NCI-H345 treated with DMSO at 0.1 percent for 48 hours (cell line): Measurements from ENCODE around the gene NISCH.

ENCODE experiments used
- DNase-seq: peaks from one replicate; lab custom pipeline; 2025; ENCODE audit not compliant: unreplicated experiment; lab: John Stamatoyannopoulos, UW

NISCH gene

DNA sequence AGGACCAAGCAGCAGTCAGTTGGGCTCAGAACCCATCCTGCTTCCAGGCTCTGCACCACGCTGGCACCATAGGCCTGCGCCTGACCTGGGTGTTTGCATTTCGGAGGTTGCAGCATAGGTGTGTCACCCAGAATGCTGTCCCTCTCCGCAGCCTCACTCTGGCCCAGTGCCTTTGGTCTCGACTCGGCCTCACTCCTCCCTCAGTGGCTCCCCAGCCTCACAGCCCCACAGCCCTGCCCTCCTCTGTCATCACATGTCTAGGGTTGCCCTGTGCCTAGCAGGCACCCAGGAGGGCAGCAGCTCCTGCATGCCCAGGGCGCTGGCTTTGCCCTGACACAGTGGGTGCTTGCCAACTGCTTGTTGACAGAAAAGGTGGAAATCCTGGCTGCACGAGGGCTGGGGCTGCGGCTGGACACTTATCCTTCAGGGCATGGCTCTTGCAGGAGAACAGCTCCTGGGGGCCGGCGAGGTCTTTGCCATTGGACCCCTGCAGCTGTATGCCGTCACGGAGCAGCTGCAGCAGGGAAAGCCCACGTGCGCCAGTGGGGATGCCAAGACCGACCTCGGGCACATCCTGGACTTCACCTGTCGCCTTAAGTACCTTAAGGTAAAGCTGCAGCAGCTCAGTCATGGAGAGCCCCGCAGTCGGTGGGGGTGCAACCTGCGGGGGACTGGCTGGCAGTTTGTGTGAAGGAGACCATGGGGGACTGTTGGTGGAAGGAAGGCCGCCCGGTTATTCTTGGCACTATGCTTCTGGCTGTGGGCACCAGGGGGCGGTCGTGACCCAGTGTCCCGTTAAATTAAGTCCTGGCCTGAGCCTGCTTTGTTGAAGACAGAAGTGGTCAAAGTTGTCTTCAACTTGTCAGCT is 16.2 kb downstream of the NISCH start:
- no peak for DNase-seq

DNA sequence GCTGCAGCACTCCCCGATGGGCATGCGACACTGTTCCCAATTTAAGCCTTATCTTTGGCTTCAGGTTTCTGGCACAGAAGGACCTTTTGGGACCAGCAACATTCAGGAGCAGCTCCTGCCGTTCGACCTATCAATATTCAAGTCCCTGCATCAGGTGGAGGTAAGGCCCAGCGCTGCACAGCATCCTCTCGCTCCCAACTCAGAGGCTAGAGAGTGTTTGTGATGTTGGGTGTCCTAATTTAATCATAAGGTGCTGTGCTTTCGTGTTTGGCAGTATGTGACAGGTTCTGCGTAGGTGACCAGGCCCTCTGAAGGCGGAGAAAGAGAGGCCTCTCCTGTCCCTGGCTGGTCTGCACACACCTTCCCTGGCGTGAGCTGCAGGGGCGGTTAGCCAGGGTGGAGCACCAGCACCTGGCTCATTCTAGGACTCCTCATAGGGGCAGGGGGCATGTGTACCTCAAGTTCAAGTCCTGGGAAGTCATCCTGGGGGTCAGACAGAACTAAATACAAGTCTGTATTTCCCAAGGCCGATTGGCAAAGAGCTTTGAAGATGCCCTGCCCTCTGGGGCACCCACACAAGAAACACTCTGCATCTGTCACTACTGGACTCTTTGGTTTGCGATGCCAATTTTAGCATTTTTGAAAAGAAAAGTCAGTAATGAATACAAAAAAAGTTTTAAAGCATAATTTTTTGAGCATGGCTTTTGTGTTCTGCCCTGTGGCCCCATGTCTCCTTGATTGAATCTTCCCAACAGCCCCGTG is 17.0 kb downstream of the NISCH start:
- no peak for DNase-seq

DNA sequence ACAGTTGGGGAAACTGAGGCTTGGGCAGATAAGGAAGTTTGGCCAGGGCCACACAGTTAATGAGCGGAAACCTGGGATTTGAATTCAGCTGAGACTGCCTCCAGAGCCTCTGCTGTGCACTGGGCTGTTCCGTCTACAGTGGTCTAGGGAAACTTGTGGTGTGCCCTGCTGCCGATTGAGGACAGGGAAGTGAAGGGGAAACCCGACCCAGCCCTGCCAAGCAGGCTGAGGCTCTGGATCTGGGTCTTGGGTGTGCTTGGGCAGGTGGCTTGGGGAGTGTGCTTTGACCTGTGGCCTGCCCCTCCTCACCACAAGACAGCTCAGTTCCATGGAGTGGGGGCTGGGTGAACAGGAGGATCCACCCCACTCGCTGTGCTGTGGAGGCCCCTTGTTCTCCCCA is 17.6 kb downstream of the NISCH start:
- no peak for DNase-seq

DNA sequence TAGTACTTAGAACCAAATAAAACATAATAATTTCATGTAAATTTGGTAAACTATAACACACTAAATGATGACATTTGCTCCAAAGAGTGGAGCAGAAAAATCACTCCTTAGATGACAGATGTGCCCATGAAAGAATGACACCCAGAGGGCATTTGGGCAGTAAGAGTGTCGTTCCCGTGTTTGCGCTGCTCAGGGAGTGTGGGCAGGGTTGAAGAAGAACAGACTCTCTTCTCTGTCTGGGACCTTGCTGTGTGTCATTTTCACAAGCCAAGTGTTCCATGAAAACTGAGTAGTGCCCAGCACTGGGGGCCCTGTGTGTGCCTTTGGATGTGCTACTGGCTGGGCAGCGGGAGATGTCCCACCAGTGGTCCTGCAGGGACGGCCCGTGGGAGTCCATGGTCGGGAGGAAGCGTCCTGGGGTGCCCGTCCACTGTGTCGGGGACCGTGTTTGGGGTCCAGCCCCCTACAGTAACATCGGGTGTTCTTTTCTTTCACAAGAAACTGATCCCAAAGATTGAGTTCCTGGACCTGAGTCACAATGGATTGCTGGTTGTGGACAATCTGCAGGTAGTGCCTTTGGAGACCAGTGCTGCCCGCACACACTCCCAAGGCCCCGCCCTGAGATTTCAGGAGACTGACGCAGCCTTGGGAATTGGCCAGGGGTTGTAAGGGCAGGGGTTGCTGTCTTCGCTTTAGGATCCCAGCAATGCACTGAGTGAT is 21.8 kb downstream of the NISCH start:
- no peak for DNase-seq

DNA sequence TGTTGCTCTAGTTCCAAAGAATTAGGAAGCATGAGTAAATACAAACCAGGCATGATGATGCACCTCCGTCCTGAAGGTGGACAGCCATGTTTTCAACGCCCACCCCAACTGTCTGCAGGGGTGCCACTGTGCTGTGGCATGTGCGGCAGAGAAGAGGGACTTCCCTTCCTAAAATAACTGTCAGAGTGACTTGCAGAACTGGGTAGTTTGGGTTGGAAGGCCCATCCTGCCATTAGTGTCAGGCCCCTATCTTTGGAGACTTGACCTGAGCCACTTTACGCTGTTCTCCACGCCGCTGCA is 22.3 kb downstream of the NISCH start:
- no peak for DNase-seq

DNA sequence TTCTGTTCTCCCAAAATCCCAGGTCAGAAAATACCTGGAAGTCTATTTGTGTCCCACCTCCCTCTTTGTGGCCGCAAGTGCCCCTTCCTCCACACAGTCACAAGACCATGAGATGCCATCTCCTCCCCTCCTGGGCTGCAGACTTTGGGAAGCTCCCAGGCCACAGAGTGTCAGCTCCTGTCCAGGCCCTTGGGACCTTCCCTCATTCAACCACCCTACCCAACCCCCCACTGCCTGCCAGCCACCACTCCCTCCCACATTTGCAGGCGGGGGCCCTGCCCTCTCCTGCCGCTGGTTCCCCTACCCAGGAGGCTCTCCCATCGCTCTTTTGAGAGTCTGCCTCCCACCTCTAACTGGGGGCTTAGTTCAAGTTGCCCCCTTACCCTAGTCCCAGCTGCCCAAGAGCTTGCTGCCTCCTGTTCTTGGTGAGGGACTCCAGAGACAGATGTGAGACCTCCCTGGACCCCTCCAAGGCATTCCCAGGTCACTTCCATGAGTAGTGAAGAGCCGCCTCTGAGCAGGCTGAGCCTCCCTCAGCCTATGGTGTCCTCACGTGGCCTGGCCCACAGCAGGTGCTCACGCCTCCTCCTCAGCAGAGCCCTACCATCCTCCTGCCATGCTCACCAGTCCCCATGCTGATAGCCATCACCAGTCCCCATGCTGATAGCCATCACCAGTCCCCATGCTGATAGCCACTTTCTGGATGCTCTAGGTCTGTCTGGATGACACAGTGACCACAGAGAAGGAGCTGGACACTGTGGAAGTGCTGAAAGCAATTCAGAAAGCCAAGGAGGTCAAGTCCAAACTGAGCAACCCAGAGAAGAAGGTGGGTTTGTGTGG is 23.9 kb downstream of the NISCH start:
- no peak for DNase-seq

DNA sequence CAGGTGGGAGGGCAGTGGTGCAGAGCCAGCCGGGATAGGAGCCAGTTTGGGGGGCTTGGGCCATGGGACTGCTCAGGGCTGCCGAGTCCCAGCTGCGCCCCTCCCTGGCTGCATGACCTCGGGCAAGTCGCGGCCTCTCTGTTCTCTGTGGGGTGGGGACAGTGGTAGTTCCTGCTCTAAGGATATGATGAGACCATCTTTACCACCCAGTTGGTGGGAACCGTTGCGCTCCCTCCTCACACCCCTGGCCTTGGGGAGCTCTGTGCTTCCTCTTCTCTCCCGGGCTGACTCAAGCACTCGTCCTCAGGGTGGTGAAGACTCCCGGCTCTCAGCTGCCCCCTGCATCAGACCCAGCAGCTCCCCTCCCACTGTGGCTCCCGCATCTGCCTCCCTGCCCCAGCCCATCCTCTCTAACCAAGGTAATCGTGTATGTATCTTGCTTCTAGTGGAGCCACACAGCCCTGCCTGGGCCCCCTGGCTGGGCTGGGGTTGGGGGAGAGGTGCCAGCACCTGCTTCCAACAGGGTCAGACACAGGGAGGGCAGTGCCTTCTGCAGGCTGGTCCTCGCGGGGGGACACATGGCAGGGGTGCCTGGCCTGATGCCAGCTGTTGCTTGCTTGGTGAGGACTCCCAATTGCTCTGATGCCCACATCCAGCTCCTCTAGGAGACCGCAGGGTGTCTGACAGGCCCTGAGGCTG is 24.6 kb downstream of the NISCH start:
- no peak for DNase-seq

DNA sequence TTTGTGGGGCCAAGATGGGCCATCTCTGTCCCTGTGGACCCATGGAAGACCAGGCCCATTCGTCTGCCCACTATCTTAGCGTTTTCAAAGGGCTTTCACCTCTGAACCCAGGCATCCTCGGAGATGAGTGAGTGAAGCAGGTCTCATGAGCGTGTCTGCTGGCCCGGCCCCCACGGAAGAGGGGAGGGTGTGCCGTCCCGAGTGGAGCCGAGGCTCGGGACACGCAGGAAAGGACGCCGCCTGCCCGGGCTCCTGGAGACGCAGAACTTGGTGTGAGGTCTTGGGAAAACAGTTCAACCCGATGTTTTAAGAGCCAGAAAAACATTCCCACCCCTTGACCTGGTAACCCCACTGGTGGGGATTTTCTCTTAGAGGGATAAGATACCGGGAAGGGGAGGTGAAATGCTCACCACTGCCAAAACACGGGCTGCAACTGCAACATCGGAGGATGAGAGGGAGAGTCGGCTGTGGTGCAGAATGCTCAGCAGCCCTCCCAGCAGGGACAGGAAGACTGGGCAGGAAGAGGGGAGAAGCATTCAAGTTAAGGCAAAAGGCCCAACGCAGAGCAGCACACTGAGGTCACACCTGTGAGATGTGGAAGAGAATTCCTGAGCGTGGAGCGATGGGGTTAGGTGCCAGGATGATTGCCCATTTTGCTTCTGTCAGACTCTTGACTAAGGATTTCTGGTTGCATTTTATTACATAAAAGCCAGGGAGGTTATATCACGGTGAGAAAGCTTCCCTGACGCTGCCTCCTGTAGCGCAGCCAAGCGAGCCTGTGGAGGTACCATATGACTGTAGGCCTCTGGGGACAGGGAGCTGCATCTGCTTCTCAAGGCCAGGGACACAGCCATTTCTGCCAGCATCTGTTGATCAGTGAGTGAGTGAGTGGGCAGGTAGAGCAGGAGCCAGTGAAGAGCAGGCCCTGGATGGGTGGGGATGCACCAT is 25.6 kb downstream of the NISCH start:
- no peak for DNase-seq

DNA sequence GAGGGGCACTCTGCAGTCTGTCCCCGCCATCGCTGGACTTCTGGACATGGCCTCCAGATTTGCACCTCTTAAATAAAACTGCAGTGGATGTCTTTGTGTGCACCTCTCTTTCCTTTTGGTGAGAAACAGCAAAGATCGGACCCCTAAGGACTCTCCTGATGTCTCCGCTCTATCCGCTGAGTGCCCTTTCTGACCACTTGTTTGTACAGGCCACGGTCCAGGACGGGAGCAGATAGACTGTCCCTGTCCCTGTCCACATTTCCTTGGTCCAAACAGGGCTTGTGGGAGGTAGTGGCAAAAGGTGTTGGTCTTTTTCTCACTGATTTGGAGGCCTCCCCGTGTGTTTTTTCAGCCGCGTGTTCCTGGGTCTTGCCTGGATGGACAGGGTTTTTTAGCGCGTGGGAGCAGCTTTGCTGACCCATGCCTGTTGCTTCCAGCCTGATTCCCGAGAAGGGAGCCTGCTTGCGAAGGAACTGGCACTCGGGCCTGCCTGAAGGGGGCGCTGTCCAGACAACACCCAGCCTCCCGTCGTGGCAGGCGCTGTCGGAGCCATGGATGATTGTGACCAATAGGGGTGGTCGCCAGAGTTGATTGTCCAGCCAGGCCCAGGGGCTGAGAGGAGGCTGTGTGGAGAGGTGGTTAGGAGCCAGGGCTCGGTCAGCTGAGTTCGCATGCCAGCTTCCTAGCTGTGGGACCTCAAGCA is 26.6 kb downstream of the NISCH start:
- no peak for DNase-seq

DNA sequence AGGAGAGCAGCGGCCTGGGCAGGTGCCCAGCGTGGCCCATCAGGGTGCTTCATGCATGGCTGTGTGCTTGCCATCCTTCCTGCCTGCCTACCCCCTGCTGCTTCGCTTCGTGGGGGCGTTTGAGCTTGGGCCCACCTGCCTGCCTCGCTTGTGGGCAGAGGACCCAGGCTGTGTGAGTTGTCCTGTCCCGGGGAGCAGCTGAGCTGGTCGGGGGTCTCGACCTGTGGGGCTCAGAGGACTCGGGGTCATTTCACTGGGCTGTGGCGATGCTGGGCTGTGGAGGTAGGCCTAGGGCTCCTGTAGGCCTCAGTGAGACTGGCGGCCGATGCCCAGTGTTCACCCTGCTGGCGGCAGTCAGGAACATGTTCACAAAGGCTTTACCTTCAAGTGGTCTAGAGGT is 27.7 kb downstream of the NISCH start:
- DNase-seq, result no peak

DNA sequence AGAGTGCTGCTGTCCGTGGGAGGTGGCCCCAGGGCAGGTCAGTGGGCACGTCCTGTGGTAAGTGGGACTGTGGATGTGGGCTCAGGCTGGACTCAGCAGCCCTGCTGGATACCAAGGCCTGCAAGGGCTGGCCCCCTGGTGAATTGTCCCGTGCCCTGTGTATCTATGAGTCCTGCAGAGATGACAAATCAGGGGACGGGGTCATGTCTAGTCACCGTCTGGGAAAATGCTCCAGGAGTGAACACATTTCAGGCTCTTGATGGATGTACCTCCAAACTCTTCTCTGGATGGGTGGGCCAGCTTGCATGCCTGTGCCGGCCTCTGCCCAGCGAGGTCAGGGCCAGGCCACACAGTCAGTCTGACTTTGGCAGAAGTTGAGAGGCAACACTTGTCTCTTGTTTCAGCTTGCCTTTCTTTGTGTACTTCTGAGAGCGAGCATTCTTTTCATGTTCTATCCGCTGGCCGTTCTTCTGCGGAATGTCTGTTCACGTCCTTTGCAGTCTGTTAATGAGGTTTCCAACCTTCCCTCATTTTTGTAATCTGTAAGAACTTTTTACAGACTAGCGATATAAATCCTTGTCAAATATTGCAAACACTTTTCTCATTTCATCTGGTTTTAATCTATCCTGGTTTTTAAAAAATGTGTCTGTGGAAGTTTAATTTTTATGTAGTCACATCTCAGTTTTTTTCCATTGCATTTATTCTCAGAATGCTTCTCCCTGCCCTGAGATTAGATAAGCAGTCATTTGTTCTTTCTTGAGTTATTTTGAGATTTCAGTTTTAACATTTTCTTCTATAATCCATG is 28.4 kb downstream of the NISCH start:
- no peak for DNase-seq

DNA sequence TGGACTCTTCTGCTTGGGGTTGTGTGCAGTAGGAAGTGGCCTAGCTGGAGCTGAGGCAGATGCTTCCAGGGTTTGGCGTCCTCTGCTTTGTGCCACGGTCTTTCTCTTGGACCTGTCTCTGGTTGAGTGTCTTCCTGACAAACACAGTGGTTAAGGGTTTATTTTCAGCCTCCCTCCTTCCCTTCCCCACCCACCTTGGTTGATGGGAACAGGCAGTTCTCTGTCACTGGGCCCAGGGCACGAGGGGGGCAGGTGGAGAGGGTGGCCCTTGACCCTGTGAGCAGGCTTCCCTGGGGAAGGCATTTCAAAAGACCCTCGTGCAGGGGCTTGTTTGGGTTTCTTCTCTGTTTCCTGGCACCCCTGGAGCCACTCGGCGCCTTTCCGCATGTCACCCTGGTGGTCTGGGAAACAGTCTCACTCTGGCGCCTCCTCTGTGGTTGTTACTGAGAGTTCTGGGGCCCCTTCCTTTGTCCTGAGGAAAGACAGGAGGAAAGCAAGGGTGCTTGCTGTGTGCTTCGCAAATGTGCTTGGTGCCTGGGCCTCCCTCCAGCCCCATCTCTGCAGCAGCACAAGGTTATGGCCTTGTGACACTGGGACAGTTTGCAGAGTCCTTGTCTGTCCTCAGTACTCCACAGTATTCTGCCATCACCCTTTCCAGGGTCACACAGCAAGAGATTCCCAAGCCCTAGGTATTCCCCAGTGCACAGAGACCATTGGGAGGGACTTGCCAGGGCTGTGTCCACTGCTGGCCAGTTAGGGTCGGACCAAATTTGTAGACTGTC is 29.5 kb downstream of the NISCH start:
- DNase-seq, result no peak

DNA sequence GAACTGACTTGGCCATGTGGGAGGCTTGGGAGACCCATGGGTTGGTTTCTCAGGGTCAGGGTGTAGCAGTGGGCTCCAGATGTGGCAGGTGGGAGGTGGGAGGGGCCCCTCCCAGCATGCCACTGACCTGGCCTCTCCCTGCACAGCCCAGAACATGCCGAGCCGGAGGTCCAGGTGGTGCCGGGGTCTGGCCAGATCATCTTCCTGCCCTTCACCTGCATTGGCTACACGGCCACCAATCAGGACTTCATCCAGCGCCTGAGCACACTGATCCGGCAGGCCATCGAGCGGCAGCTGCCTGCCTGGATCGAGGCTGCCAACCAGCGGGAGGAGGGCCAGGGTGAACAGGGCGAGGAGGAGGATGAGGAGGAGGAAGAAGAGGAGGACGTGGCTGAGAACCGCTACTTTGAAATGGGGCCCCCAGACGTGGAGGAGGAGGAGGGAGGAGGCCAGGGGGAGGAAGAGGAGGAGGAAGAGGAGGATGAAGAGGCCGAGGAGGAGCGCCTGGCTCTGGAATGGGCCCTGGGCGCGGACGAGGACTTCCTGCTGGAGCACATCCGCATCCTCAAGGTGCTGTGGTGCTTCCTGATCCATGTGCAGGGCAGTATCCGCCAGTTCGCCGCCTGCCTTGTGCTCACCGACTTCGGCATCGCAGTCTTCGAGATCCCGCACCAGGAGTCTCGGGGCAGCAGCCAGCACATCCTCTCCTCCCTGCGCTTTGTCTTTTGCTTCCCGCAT is 31.8 kb downstream of the NISCH start:
- no peak for DNase-seq

DNA sequence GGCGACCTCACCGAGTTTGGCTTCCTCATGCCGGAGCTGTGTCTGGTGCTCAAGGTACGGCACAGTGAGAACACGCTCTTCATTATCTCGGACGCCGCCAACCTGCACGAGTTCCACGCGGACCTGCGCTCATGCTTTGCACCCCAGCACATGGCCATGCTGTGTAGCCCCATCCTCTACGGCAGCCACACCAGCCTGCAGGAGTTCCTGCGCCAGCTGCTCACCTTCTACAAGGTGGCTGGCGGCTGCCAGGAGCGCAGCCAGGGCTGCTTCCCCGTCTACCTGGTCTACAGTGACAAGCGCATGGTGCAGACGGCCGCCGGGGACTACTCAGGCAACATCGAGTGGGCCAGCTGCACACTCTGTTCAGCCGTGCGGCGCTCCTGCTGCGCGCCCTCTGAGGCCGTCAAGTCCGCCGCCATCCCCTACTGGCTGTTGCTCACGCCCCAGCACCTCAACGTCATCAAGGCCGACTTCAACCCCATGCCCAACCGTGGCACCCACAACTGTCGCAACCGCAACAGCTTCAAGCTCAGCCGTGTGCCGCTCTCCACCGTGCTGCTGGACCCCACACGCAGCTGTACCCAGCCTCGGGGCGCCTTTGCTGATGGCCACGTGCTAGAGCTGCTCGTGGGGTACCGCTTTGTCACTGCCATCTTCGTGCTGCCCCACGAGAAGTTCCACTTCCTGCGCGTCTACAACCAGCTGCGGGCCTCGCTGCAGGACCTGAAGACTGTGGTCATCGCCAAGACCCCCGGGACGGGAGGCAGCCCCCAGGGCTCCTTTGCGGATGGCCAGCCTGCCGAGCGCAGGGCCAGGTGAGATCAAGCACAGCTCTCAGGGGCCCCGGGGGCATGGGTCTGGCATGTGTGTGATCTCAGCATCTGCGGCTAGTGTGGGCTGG is 32.6 kb downstream of the NISCH start:
- no peak for DNase-seq

DNA sequence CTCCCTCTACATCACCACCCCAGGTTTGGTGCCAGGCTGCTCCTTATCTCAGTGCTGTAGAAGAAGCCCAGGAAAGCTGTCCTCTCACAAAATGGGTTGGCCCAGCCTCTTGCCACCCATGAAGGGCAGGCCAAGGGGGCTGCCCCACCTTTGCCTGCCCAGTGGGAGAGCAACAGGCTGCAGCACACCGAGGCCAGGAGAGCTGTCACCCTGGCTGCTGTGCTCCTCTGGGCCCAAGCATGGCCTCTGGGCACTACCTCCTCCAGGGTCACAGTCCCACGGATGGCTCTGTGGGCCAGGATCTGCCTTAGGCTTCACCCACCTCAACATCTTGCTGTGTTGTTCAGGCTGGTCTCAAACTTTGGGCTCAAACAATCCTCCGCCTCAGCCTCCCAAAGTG is 33.3 kb downstream of the NISCH start:
- DNase-seq, result no peak
